Stimulated activated CD4-positive, alpha-beta T cell treated with anti-CD3 and anti-CD28 coated beads, Interleukin-2, amount 100 ng/mL, for 48 hours (primary cell): ENCODE results near the gene DACT3.
A peak's percentile ranks its signal among the peaks of the same experiment; 100 is the strongest.

Source experiments
- DNase-seq, 2 donors: peaks; one replicate each; pipeline ENCODE4 v3.0.0-alpha.2; 2020

DACT3 gene, protein sequence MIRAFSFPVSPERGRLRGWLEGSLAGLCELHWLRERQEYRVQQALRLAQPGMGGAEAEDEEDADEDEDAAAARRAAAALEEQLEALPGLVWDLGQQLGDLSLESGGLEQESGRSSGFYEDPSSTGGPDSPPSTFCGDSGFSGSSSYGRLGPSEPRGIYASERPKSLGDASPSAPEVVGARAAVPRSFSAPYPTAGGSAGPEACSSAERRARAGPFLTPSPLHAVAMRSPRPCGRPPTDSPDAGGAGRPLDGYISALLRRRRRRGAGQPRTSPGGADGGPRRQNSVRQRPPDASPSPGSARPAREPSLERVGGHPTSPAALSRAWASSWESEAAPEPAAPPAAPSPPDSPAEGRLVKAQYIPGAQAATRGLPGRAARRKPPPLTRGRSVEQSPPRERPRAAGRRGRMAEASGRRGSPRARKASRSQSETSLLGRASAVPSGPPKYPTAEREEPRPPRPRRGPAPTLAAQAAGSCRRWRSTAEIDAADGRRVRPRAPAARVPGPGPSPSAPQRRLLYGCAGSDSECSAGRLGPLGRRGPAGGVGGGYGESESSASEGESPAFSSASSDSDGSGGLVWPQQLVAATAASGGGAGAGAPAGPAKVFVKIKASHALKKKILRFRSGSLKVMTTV

GRCh38 chr19:46661020-46661731 is at the start of gene DACT3:
Gene DACT3, minus strand, starts transcription at chr19:46661182. Its CDS starts 118 bp downstream, at chr19:46661064.
- DNase-seq: peak; percentile 100

- DNase-seq: no peak
These were observed 49.7 kb upstream of the DACT3 start for GRCh38 chr19:46710687-46711086.

GRCh38 chr19:46704379-46705076 is 43.5 kb upstream of the DACT3 start:
- DNase-seq: peak; percentile 95 to 96

DNA sequence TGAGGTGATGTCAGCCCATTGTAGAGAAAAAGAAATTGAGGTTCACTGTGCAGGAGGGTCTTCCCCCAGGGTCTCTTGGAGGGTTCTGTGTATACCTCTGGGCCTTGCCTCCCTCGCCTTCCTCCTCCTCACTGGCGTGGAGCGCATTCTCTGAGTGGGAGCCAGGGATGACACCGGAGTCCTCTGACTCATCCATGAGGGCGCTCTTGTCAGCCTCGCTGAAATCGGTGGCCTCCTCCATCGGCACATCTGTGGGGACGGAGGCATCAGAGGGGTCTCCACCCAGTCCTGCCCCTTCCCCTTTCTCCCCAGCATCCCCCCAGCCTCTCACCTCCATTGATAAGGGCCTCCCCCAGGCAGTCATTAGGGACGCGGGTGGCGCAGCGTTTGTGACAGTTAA is 39.7 kb upstream of the DACT3 start:
- no peak for DNase-seq

DNA sequence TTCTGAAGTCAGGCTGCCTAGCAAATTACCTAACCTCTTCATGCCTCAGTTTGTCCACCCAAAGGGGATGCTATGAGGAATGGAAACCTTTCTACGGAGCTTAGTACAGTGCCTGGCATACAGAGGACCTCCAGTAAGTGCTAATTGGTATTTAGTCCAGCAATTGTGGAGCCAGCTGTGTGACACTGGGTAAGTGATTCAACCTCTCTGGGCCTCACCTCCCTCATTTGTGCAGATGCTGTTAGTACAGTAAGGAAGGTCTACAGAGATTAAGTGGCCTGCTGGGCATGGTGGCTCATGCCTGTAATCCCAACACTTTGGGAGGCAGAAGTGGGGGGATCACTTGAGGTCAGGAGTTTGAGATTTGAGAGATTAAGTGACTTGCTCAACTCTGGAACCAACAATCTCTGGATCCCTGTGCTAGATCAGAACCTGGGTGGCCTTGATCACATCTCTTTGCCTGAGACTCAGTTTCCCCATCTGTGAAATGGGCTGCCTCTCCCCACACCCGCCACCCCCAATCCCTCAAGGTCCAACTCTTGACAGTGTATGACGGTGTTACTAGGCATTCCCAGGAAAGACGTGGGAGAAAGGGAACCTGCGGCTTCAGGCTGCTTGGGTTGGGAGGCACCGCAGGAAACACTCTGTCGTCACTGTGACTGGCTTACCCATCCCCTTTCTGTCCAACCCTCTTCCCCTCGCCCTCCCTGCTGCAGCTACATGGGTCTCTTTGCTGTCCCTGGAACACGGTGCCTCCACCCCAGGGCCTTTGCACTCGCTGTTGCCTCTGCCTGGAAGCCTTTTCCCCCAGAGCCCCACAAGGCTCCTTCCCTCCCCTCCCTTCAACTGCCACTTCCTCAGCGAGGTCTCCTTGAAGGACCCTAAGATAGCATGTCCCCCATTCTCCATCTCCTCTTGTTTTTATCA is 37.7 kb upstream of the DACT3 start:
- DNase-seq: no peak

DNA sequence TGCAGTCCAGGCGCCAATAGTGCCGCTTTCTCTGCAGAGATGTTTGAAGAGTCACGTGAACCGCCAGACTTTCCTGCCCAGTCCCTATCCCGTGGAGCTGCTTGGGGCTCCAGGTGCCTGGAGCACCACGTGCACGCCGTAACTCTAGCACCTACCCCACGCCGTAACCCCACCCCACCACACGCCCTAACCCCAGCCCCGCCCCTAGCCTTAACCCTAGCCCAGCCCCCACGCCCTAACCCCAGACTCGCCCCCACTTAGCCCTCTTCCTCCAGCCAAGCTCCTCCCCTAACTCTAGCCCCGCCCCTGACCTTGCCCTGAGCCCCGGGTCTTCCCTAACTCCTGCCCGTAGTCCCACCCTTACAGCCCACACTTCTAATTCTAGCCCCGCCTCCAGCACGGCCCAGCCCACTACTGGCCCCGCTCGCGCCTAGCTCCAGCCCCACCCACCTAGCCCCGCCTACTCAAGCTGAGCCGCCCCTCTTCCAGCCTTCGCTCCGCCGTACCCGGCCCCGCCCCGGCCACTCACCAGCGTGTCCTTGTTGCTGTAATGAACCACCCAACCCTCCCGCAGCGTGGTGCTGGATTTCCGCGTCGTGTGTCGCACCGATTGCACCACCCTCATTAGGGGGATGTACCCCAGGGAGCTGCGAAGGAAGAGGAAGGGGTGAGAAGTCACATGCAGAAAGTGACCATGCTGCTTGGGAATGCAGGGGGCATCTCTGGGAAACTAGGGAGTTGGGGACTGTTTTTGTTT is 36.4 kb upstream of the DACT3 start:
- DNase-seq: peak in 1 of 2 donors; percentile 7

DNA sequence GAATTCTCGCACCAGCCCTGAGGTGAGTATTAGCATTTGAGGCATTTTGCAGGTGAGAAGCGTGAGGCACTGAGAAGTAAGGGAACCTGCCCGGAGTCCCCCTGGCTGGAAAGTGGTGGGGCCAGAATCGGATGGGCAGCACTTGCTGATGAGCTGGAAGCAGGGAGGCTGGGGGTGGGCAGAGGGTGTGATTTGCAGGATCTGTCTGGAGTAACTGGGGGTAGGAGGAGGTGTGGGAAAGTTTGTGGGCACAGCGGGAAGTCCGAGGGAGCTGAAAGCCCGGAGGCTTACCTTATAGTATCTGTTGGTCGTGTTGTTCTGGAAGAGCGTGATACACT is 35.9 kb upstream of the DACT3 start:
- no peak for DNase-seq

- DNase-seq: no peak
These were observed 35.1 kb upstream of the DACT3 start for GRCh38 chr19:46696052-46696451.

GRCh38 chr19:46693760-46694159 is 32.8 kb upstream of the DACT3 start:
- no peak for DNase-seq

- DNase-seq: no peak
These were observed 32.1 kb upstream of the DACT3 start for GRCh38 chr19:46692918-46693722.

DNA sequence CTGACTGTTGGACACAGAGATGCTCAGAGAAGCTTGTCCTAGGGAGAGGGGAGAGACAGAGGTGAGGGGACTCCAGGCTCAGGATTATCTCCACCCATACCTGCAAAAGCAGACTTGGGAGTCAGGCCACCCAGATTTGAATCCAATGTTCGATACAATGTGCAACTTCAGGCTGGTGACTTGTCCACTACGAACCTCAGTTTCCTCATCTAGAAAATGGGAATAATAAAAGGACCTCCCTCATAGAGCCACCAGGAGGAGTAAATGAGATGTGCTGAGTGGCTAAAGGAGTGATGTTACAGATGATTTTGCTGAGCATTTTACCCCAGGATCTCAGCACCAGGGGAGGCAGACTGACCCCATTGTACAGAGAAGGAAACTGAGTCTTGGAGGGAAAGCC is 31.0 kb upstream of the DACT3 start:
- DNase-seq: no peak

- DNase-seq: no peak
These were observed 30.1 kb upstream of the DACT3 start for GRCh38 chr19:46691104-46691503.

DNA sequence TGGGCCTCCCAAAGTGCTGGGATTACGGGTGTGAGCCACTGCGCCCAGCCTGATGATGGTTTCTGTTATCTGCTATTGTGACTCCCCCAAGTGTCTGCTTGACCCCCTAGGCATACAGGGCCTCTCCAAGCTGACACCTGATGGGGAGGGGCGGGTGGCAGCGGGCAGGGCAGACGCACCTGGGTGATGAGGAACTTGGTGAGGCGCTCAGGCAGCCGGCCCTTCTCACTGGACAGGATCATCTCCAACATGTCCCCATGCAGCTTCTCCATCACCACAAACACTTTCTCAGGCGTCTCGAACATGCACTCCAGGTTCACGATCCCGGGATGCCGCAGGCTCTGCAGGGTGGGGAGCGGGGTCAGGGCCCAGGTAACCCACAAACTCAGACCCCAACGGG is 28.4 kb upstream of the DACT3 start:
- DNase-seq: no peak

DNA sequence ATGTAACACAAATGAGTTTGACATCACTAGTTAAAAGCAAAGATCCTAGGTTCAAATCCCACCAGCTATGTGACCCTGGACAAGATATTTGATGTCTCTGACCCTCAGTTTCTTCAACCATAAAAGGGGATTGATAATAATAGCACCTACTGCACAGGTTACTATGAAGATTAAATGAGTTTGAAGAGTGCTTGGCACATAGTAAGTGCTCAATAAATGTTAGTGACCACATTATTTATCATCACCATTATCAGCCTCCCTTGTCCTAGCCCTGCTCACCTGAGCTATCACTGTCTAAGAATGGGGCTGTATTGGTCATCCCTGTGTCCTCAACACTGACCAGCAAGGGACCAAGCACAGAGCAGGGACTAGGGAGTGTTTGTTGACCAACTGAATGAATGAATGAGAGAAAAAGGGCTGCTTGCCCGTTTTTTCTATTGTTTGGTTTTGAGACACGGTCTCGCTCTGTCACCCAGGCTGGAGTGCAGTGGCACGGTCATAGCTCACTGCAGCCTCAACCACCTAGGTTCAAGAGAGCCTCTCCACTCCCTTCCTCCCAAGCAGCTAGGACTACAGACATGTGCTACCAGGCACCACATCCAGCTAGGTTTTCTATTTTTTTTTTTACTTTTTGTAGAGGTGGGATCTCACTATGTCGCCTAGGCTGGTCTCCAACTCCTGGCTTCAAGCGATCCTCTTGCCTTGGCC is 26.6 kb upstream of the DACT3 start:
- no peak for DNase-seq

DNA sequence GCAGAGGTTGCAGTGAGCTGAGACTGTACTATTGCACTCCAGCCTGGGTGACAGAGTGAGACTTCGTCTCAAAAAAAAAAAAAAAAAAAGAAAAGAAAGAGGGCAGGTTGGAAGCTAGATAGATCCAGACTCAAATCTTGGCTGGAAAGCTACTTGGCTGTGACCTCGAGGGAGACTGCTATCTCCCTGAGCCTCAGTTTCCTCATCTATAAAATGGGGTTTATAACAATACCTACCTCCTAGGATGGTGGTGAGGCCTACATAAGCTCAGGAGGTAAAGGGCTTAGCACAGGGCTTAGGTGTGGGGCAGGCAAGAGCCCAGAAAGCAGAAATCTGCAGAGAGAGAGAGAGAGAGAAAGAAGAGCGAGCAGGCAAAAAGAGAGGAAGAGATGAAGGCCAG is 24.2 kb upstream of the DACT3 start:
- no peak for DNase-seq

- peak; percentile 51 to 56 for DNase-seq
These were observed 17.2 kb upstream of the DACT3 start for GRCh38 chr19:46678110-46678732.

GRCh38 chr19:46674416-46675178 is 13.6 kb upstream of the DACT3 start:
- DNase-seq: no peak

DNA sequence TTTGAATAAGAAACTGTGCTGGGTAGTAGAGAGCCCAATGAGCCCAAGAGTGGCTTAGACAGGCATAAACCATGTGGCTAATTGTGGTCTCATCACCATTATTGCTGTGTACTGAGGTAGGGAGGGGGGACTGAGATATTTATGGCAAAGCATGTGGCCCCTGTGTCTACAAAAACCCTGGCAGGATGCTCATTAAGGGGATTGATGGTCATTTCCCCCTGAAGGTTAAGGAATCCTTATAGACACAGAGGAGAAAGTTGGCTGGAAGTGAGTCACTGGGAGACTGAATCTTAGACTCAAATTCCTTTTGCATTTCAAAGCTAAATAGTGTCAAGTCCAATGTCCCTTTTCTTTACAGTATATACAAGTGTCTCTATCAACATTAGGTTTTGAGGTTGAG is 9.8 kb upstream of the DACT3 start:
- no peak for DNase-seq

DNA sequence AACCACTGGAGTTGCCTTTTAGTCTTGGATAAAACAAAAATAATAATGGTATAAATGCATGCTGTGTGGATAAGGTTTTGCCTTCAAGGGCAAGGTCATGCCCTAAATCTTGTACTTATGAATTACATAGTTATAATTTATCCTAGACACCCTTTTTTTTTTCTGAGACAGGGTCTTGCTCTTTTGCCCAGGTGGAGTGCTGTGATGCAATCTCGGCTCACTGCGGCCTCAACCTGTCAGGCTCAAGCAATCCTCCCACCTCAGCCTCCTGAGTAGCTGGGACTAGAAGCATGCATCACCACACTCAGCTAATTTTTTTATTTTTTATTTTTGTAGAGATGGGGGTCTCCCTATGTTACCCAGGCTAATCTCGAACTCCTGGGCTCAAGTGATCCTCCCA is 7.7 kb upstream of the DACT3 start:
- DNase-seq: no peak
